Measurements from ENCODE around the gene ADAMTS17.

ADAMTS17 gene

DNA sequence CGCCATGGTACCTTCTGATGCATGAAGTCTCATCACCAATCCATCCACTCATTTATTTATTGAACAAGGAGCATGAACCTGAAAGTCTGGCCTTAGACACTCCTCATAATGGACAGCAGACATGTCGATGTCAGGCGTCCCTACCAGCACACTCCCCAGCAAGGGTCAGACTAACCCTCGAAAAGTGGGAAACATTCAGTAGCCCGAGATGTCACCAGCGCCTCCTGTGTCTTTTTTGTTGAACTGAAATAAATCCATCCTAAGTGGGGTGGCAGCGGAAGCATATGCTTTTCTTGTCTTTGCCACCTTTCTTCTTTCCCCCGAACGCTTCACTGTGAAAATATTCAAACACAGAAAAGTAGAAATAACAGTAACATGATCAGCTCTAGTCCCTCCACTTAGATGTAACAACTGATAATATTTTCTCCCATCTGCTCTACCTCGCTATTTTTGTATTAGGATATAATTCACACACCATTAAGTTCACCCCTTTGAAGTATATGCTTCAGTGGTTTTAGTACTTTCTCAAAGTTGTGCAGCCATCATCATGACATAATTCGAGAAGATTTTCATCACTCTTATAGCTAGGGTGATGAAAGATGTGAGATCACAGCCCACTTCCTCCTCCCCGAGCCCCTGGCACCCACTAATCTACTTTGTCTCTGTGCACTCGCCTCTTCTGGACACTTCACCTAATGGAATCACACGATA lies 121.6 kb downstream of the ADAMTS17 start:
- DNase-seq (ENCODE audit: low spot score) = no peak

DNA sequence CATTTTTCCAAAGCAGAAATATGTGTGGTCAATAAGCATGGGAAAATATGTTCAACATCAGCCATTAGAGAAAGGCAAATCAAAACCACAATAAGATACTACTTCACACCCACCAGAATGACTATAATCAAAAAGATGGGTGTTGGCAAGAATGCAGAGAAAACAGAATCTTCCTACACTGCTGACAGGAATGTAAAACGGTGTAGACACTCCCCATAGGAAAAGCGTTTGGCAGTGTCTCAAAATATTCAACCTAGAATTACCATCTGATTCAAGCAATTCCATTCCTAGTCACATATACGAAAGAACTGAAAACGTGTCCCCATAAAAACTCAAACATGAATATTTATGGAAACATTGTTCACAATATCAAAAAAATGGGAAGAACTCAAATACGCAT lies 123.3 kb downstream of the ADAMTS17 start:
- DNase-seq (ENCODE audit: low spot score) = no peak

DNA sequence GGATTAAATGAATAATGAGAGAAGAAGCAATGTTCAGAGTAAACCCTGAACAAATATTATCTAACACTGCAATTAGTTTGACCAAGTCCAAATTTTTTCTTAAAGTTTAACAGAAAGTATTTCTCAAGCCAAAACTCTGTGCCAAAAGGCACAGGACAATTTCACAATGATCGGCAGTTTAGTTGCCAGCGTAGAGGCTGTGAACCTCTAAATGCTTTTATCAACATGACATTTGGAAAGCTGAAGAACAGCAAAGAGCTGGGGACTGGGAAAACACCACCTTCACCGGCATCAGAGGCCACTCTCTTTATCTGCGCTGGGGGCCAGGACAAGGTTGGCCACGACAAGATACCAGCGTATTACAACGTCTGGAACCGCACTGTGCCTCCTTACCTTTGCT lies 125.6 kb downstream of the ADAMTS17 start:
- no peak for DNase-seq (ENCODE audit: low spot score)

DNA sequence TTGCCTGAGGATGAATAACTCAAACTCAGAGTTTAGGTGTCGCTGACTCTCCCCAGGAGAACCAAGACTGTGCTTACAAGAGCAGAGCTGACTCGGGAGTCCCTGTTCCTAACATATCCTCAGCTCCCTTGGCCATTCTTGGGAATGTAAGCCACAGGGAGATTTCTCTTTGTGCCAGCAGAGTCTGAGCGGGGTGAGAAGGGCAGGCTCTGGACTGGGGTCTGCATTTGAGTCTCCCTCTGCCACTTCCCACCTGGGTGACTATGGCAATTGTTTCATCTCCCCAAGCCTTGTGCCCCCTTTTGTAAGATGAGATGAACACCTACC lies 126.0 kb downstream of the ADAMTS17 start:
- DNase-seq (ENCODE audit: low spot score) = no peak

DNA sequence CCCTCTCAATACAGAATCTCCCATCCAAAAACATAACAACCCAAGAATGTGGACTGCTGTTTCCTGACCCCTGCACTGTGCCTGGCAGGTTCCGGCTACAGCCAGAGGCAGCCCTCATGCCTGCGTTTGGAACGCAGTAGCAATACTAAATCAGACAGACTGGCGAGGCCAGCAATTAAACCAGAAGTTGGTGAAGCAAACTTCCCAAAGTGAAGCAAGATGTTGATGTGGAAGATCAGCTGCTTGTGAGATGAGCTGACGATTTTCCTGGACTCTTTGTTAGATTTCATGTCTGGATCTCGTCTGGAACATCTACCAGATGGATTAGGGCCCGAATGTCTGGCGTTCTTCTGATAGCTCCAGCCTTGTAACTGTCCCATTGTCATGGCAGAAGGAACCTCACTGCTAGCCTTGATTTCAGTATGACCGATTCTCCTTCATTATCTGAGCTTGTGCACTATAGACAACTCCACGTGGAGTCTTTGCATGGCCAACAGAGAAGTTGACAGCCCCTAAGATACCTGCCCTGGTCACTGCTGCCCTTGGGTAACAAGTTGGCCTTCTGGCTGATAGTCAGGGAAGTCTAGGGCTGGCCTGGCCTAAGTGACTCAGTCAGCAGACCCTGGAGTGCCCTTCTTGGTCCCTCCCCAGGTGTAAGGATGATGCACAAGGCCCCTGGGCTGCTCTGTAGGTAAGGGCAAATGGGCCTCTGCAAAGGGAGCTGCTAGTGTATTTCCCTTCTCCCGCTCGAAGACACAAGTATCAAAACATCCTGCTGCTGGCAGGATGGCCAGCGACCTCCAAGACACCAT lies 126.5 kb downstream of the ADAMTS17 start:
- DNase-seq (ENCODE audit: low spot score) = no peak

DNA sequence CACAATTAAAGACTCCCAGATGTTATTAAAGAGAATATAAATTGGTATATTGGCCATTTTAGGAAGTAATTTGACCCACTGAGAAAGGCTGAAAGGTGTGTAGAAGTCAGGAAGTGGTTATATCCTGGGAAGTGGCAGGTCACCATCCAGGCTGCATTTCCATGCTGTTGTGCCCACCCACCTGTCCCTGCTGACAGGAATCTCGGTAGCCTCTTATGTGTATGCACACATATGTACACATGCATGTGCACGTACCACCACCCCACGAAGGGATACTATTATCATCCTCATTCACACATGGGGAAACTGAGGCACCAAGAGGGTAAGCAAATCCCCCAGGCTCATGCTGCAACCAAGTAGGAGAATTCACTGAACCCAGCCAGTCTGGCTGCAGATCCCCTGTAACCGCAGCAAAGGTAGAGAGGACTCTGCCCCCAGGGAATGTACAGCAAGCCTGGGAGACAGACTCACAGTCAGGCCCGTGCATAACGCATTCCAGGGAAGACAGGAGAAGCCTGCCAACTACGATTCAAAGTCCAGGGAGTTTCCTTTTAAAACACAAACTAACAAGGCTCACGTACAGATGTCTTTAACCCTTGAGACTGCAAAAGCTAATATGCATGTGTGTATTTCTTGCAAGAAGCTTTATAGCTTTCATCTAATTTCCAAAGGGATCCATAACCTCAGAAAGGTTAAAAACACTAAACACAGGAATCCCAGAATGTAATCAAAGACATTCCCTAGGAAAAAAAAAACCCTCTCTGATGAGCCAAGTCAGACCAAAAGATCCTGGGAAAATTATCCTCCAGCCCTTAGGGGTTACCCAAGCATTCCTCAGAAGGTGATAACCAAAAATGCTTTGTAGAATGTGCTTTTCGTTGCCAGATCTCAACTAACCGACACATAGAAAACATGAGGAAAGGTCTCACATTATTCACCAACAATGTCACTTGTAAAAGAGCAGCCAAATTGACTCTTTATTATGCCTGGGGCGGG lies 129.6 kb downstream of the ADAMTS17 start:
- no peak for DNase-seq (ENCODE audit: low spot score)

DNA sequence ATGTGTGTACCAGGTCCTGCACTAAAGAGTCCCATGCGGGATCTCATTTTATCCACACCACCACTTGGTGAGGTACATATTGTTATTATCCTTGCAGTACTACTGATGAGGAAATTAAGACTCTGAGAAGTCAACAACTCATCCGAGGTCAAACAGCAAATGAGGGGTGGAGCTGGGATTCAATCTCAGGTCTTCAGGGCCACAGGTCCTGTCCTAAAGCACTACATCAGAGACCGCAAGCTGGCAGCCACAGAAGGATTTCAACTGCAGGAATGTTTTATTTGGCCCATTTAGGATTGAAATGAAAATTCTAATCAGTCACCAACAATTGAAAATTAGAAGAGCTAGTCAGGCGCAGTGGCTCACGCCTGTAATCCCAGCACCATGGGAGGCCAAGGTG lies 131.4 kb downstream of the ADAMTS17 start:
- no peak for DNase-seq (ENCODE audit: low spot score)

DNA sequence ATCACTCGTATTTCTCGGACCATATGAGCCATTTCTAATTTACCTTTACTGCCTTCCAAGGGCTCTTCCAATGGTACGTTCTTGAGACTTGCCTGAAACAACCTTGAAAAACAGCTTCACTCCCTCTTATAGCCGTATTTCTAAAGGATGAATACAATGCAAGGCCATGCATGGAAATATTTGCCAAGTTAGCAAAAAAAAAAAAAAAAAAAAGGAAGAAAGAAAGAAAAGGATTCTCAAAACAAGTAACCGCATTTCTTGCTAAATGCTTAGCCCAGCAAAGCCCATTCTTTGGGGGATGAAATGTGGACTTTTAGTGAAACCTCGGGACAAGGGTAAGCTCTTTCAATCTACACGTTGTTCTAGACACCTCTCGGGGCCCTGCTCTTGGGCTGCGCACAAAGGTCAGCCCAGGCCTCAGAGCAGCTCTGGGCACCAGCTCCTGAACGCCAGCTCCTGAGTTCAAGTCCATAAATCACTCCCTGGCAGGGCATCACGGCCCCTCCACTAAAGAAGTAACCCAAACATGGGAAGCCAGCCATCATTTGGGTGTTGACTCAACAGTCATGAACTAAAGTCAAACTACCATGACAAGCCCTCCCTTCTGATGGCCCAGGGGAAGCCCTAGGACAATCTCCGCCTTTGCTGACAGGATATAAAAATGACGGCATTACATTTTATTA lies 132.7 kb downstream of the ADAMTS17 start:
- no peak for DNase-seq (ENCODE audit: low spot score)

DNA sequence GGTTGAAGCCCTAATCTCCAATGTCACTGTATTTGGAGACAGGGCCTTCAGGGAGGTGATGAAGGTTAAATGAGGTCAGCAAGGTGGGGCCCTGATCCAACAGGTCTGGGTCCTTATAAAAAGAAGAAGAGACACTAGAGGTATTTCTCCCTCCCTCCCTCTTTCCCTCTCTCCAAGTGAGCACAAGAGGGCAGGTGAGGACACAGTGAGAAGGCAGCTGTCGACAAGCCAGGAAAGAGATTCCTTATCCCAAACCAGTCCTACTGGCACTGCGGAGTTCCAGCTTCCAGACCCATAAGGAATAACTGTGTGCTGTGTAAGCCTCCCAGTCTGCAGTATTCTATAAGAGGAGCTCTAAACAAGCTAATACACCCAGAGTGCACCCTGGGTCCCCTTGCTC lies 134.7 kb downstream of the ADAMTS17 start:
- DNase-seq (ENCODE audit: low spot score) = no peak

DNA sequence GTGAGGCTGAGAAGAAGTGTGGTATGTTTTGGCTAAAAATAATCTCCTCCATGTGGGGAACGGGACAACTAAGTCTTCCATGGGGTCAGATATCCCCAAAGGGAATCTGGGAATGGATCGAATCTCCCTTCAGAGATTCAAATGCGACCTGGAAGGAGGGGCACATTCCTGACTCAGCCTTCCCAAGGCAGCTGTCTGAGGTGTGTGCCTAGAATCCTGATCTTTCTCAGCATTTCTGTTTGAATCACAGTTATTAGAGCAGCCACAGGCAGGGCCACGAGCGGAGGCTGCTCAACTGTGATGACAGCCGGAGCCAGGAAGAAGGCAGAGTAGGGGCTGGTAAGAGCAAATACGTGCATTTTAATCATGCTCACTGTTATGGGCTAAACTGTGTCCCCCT lies 135.1 kb downstream of the ADAMTS17 start:
- no peak for DNase-seq (ENCODE audit: low spot score)

DNA sequence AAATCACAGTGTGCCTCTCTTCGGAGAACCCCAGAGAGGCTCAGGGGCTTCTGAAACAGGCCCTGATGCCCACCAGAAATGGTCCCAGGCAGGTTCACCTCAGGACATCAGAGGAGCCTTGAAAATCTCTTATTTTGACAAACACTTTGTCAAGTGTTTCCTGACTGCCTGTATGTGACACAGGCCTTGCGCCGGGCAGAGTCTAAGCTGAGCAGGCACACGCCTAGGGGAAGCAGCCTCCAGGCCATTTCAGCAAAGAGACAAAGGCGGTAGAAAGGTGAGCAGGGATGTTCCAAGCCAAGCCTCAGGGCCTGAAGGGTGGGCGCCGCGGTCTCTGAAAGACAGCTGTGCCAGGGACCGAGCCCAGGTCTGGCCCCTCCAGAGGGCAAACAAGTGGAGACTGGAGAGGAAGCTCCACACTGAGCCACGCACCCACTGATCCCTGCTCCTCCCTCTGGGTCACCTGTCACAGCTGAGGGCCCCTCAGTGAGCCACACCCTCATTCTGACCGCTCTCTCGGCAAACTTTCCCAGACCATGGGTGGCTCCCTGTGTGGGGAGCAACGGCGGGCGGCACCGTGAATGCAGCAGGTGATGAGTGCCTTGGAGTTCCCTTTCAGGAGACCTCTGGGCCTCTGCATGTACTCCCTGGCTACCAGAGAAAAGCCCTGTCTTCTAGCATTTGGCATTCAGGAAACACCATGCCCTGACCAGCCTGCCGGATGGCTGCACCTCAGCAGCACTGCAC lies 136.1 kb downstream of the ADAMTS17 start:
- DNase-seq (ENCODE audit: low spot score) = no peak

DNA sequence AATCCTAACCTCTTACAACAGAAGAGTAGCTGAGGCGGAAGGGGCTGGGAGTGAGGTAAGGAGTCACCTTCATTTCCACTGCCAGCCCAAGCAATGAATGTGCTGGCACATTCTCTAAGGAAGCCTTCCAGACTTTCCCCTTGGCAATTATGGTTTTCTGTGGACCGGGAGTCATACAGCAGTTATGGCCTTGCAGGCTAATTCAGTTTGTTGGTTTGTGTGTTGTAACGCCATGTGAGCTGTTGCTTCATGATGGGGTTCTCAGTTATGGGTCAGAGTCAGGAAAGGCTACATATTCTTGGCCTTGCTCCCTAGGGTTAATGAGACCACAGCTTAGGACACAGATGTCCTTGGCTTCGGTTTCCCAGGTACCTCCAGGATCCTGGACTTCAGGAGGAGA lies 137.0 kb downstream of the ADAMTS17 start:
- no peak for DNase-seq (ENCODE audit: low spot score)

DNA sequence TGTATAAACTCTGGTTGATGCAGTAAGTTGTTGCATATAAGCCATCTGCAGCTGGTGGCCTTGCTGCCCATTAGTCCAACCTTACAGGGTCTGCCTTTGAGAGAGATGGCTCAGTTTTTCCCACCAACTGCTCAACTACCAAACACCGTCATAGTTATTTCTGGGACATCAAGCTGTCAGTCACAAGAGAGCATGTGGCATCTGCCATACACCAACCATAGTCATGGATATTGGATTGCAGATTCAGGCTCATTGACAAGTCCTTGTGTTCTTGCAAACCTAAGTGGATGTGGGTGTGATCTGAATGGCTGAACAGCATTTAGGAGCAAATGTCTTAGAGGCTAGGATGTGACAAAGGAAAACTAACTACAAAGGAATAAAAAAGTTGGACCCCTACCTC lies 137.6 kb downstream of the ADAMTS17 start:
- DNase-seq (ENCODE audit: low spot score) = no peak

DNA sequence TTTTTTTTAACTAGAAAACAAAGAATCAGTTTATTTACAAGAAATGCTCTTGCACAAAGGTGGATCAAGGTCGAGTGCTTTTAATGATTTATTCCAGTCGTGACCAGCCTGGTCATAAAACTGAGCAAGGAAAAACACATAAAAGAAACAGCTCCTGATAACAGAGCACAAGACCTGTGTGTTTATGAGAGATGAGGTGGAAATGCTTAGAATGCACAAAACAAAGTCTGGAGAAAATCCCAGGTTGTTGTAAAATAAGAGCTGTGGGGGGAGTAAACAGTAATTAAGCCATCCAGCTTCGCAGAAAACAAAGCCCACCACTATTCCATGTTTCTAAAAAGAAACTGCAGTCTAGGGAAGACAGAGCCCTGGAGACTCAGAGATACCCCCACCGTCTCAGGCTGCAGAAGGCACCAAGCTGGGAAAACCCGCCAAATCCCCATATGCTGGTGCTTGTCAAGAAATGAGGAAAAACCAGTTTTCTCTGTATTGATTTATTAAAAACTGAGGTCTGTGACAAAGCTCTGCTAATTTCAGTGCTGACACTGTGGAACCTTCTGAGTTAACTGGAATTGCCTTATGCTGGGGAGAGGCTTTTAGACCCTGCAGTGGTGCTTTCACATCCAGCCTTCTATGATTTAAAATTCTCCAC lies 139.3 kb downstream of the ADAMTS17 start:
- no peak for DNase-seq (ENCODE audit: low spot score)

DNA sequence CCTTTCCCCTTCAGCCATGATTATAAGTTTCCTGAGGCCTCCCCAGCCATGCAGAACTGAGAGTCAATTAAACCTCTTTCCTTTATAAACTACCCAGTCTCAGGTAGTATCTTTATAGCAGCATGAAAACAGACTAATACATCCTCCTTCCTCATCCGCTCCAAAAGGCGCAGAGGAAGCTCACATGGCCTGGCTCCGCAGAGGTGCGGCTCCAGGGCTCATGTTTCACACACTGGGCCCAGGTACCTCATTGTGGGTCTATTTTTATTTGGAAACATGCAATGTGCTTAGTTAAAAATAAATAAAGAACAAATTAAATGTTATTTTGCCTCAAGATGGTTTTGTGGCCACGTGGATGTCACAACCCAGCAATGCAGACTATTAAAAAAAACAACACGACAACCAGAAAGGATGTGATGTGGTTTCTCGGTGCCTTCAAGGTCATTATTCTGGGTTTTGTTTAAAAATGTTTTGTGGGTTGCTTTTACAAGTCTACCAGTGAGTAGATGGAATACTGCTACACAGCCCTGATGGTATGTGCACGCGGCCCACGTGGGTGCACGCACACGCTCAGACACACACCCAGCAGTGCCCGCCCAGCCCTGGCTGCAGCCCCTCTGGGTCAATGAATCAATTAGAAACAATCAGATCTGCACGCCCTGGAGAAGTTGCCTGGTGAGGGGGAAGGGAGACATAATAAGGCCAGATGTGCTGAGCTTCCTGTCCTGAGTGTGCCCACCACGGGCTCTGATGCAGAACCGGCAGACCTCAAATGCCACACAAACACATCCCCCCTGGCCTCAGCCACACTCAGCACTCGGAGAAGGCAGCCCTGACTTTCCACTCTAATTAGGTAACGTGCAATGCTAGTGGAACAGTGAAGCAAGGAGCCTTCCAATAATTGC lies 140.1 kb downstream of the ADAMTS17 start:
- DNase-seq (ENCODE audit: low spot score) = no peak

DNA sequence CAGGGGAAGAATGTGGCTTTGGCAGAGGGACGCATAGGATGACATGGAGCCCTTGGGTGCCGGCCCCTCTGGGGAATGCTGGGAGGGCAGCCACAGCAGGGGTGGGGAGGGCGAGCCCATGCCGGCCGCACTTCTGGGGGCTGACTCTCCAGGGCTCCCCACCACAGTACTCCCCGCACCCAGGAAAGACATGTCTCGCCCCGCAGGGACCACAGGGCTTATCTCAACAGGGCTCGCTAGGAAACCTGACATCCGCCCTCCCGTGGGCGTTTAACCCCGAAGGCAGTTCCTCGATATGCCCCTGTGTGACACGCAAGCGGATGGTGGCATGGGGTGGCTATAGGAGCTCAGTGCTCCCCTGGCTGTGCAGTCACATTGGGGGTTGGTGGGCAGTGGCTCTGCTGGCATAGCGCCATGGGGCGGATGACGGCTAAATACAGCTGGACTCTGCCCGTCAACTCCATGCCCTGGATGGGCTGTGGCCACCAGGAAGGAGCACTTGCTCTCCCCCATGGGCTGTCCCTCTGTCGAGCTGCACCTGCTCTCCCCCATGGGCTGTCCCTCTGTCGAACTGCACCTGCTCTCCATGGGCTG lies 141.4 kb downstream of the ADAMTS17 start:
- DNase-seq (ENCODE audit: low spot score) = no peak

DNA sequence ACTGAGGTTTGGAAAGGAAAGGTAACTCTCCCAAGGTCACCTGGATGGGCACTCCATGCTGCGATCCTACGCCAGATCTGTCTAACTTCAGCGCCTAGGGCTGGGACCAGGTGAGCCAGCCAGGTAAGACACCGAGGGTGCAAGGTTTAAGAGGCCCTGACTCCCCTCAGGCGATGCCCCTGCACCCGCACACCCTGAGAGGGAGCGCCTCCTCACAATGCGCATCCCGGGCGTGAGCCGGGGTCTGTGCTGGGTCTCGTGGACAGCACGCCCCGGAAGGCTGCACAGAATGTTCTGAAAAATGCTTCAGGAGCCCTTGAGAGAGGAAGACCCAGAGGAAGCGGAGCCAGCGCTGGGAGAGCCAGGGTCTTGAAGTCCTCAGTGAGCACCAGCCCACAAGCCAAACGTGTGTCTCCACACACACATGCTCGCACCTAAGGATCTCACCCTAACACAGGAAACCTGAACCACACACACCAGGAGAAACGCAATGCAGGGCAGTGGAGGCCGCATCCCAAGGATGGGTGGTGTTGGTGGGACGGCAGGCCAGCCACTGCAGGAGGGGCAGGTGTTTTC lies 142.0 kb downstream of the ADAMTS17 start:
- no peak for DNase-seq (ENCODE audit: low spot score)

DNA sequence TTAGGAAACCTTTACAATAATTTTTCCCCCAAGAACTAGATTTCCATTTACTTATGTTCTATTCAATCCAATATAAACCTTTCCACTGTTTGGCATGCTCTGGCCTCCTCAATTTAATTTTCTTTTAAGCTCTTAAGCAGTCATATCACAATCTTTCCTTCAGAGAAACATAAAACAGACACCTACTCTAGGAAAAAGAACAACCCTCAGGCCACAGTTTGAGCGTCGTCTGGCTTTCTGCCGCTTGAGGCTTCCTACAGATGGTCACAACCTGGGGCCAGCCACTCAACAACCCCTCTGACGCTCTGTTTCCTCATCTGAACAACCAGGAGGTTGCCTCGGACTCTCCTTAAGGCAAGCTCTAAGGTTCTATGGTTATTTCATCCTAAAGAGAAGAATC lies 143.3 kb downstream of the ADAMTS17 start:
- no peak for DNase-seq (ENCODE audit: low spot score)
